ENCODE results near the gene SIPA1L3. TPM values are rescaled to one million over a fixed set of nuclear protein-coding genes. Genes with fewer than 3 reads are reported as not detected.

Gene SIPA1L3
- total and polyA plus RNA-seq, 9 of the 15 experiments (the other 6 are each of a cell fraction or from before 2014, with no cell fraction given) = 0.01 to 6.1 (median 2.5) TPM

GRCh38 chr19:37931881-37932655 is 25.1 kb downstream of the SIPA1L3 start:
- in situ Hi-C loops (cut with MboI) (no loop called here), intact Hi-C loops (cut with micrococcal nuclease) (no loop called here)
- Histone ChIP-seq H3K4me2 (ENCODE audit: insufficient read depth, low read length) (no peak overlapping the region), H3K4me3 (no peak overlapping the region), H3K27me3 (ENCODE audit: control insufficient read depth in 2 of 2, insufficient read depth in 2 of 2, low read length in 2 of 2) (peaks cover 0 to 7% of the 10 kb centered on the region in 2 experiments; a peak in 1 of 5 replicates), H3K36me3 (ENCODE audit: control insufficient read depth, insufficient read depth, low read length) (no peaks in the 10 kb centered on the region), H3K79me2 (ENCODE audit: control insufficient read depth, insufficient read depth, low read length) (no peaks in the 10 kb centered on the region), H4K20me1 (replicated peaks; ENCODE audit: control insufficient read depth, insufficient read depth, low read length) (no peaks in the 10 kb centered on the region), H3K27ac (ENCODE audit: extremely low read depth, low read depth, low read length) (no peak overlapping the region), H3K9me1 (ENCODE audit: control insufficient read depth, insufficient read depth, low read length) (no peaks in the 10 kb centered on the region), H2AFZ (ENCODE audit: low read depth, low read length) (no peak overlapping the region), H3K9ac (ENCODE audit: insufficient read depth in 1 of 2, low read depth in 2 of 2, low read length in 2 of 2) (no peak overlapping the region), H3K9me3 (replicated peaks; ENCODE audit: control insufficient read depth, insufficient read depth, low read depth, low read length) (no peaks in the 10 kb centered on the region), H3K4me1 (replicated peaks in 1 of 2; ENCODE audit: control insufficient read depth in 2 of 2, insufficient read depth in 2 of 2, low read length in 2 of 2) (peaks cover 0 to 6% of the 10 kb centered on the region in 2 experiments; a peak in 2 of 5 replicates)
- ATAC-seq (no peak), FAIRE-seq (no peak), DNase-seq (ENCODE audit: extremely low read depth in 1 of 4, low spot score in 3 of 4) (no peak)
- TF ChIP-seq TRIM25 (IDR thresholded peaks at IDR 0.05; ENCODE audit: borderline replicate concordance) (no peak), ZBTB17 (CRISPR knock-in tag; IDR thresholded peaks at IDR 0.05) (no peak), ZNF507 (tag; conservative IDR thresholded peaks at IDR 0.05) (no peak), CHD7 (IDR thresholded peaks at IDR 0.05; ENCODE audit: low read depth, low read length) (no peak)
- no TSS peak for BruUV-seq (replicated peaks)
- WGBS (ENCODE audit: insufficient coverage, low coverage, missing lambda C conversion rate) = 39% methylated on average over 29 of the region's 30 CpGs
- ChIA-PET POLR2A (interaction anchor here (0.9 to 1.6 kb wide), 4 partner anchors 10 to 22 kb away, joined by 3 to 6 read pairs (median 4); no protein-coding TSS in a partner anchor), CTCF (ENCODE audit: low intra/inter-chr PET ratio) (no interaction called here)

Data from K562 (cell line).